Breast epithelium (tissue), 4 donors: Measurements from ENCODE around the gene NET1. TPM values are rescaled to one million over a fixed set of nuclear protein-coding genes. Genes with fewer than 3 reads are reported as not detected.
A peak's percentile ranks its signal among the peaks of the same experiment; 100 is the strongest.

Source experiments
- DNase-seq, 2 donors: peaks; one replicate each; pipeline ENCODE4 v3.0.0-alpha.2; 2019; ENCODE audit warnings: low spot score in 2 of 2
- H3K27ac ChIP-seq, 2 donors: fragments of 200-600 bp; sonication (generic) in 1 of 2; one replicate each; pipeline ENCODE4 v1.5.1; 2016 to 2019; ENCODE audit warnings: mild to moderate bottlenecking in 1 of 2
- H3K27me3 ChIP-seq, 2 donors: fragments of 200-600 bp; sonication (generic) in 1 of 2; one replicate each; pipeline versions ENCODE4 v1.5.1 to v1.6.0; 2017 to 2019; ENCODE audit warnings: control low read depth in 1 of 2, mild to moderate bottlenecking in 1 of 2
- H3K36me3 ChIP-seq: fragments of 200-600 bp; one replicate; pipeline ENCODE4 v1.5.1; 2019
- H3K4me1 ChIP-seq, 2 donors: fragments of 200-600 bp; sonication (generic); one replicate each; pipeline ENCODE4 v1.5.1; 2016 to 2019; ENCODE audit warnings: control low read depth in 1 of 2
- H3K4me3 ChIP-seq, 3 donors: fragments of 200-600 bp; sonication (generic); 1 replicate in 2 of 3; 2 replicates in 1 of 3; pipeline ENCODE4 v1.5.1; 2016 to 2019; ENCODE audit warnings: mild to moderate bottlenecking in 3 of 3, moderate library complexity in 2 of 3
- H3K9me3 ChIP-seq, 2 donors: fragments of 200-600 bp; sonication (generic) in 1 of 2; one replicate each; pipeline ENCODE4 v1.5.1; 2016 to 2019; ENCODE audit warnings: control low read depth in 1 of 2
- CTCF ChIP-seq, 3 donors: fragments of 450-650 bp; IDR thresholded peaks; one replicate each; pipeline ENCODE4 v1.5.1; 2016 to 2017; ENCODE audit warnings: antibody characterized with exemption in 3 of 3, mild to moderate bottlenecking in 3 of 3, moderate library complexity in 3 of 3
- POLR2A ChIP-seq: fragments of 450-650 bp; IDR thresholded peaks from one replicate; pipeline ENCODE4 v1.6.1; 2016; ENCODE audit warnings: antibody characterized with exemption, mild to moderate bottlenecking, moderate library complexity
- POLR2AphosphoS5 ChIP-seq, 3 donors: sonication (generic); formaldehyde crosslinking; IDR thresholded peaks; one replicate each; pipeline ENCODE4 v1.6.1; 2017; ENCODE audit warnings: antibody characterized with exemption in 3 of 3
- intact Hi-C: fragments of 100-400 bp; cut with DNase I; formaldehyde crosslinking; loops from one replicate; pipeline ENCODE4 v1.15.1; 2023; ENCODE audit warnings: low total_unique reads
- total RNA-seq, 3 donors: library from RNA; depleted of rRNA; stranded (reverse); fragments of >200 nt; gene quantifications; one replicate each; pipeline ENCODE4 v1.1.0, GENCODE V29; 2016

NET1 gene
- total RNA-seq, 3 donors from 2014 or later: 87.2 to 179 (median 145) TPM

- Histone ChIP-seq H3K27me3 (no peaks in the 10 kb centered on the region), H3K4me3 (peak overlapping the region; percentile 43 to 68 (median 57)), H3K4me1 (no peaks in the 10 kb centered on the region), H3K9me3 (no peaks in the 10 kb centered on the region), H3K36me3 (no peaks in the 10 kb centered on the region), H3K27ac (peak overlapping the region; percentile 65 to 91)
- DNase-seq: no peak
- intact Hi-C loops: loop anchor here (10.0 kb wide), 1 partner anchor 176 kb away; no protein-coding TSS in a partner anchor
- TF ChIP-seq POLR2A (no peak), CTCF (IDR thresholded peaks at IDR 0.05) (no peak), POLR2AphosphoS5 (IDR thresholded peaks at IDR 0.05) (no peak)
Observed at GRCh38 chr10:5449227-5449626, 36.9 kb downstream of the NET1 start.

- Histone ChIP-seq H3K4me3 (peak overlapping the region; percentile 43 to 68 (median 57)), H3K4me1 (no peaks in the 10 kb centered on the region), H3K36me3 (peaks cover under 1% of the 10 kb centered on the region), H3K9me3 (no peaks in the 10 kb centered on the region), H3K27ac (peak overlapping the region in 1 of 2 donors; percentile 91), H3K27me3 (no peaks in the 10 kb centered on the region)
- TF ChIP-seq POLR2A (no peak), CTCF (IDR thresholded peaks at IDR 0.05) (peak; percentile 37 to 43 (median 41)), POLR2AphosphoS5 (IDR thresholded peaks at IDR 0.05) (peak in 2 of 3 donors; percentile 32 to 61)
- no peak for DNase-seq
- intact Hi-C loops: loop anchor here (10.0 kb wide), 1 partner anchor 175 kb away; no protein-coding TSS in a partner anchor
Observed at GRCh38 chr10:5449823-5450222, 37.5 kb downstream of the NET1 start.

GRCh38 chr10:5450605-5451384 is 38.4 kb downstream of the NET1 start:
- intact Hi-C loops: no loop called here
- Histone ChIP-seq H3K27me3 (no peaks in the 10 kb centered on the region), H3K36me3 (peaks cover 3% of the 10 kb centered on the region), H3K4me3 (peak overlapping the region in 1 of 3 donors; percentile 3), H3K9me3 (no peaks in the 10 kb centered on the region), H3K4me1 (no peaks in the 10 kb centered on the region), H3K27ac (peak overlapping the region in 1 of 2 donors; percentile 10)
- TF ChIP-seq CTCF (IDR thresholded peaks at IDR 0.05): no peak
- TF ChIP-seq POLR2AphosphoS5 (IDR thresholded peaks at IDR 0.05): no peak
- no peak for TF ChIP-seq POLR2A
- DNase-seq: no peak

- no peaks in the 10 kb centered on the region for H3K27me3 ChIP-seq
- no peaks in the 10 kb centered on the region for H3K9me3 ChIP-seq
- TF ChIP-seq POLR2A: no peak
- TF ChIP-seq POLR2AphosphoS5 (IDR thresholded peaks at IDR 0.05): no peak
- TF ChIP-seq CTCF (IDR thresholded peaks at IDR 0.05): no peak
- intact Hi-C loops: no loop called here
- peaks cover 3% of the 10 kb centered on the region for H3K36me3 ChIP-seq
- no peak overlapping the region for H3K4me3 ChIP-seq
- H3K4me1 ChIP-seq: no peaks in the 10 kb centered on the region
- DNase-seq: no peak
- no peak overlapping the region for H3K27ac ChIP-seq
Observed at GRCh38 chr10:5453749-5454489, 41.6 kb downstream of the NET1 start.

GRCh38 chr10:5456563-5456962 is 44.2 kb downstream of the NET1 start:
- no peak for DNase-seq
- Histone ChIP-seq H3K9me3 (no peaks in the 10 kb centered on the region), H3K27me3 (no peaks in the 10 kb centered on the region), H3K4me3 (no peak overlapping the region), H3K4me1 (no peaks in the 10 kb centered on the region), H3K27ac (no peak overlapping the region), H3K36me3 (peaks cover 3% of the 10 kb centered on the region)
- TF ChIP-seq CTCF (IDR thresholded peaks at IDR 0.05): no peak
- no peak for TF ChIP-seq POLR2AphosphoS5 (IDR thresholded peaks at IDR 0.05)
- no peak for TF ChIP-seq POLR2A
- intact Hi-C loops: no loop called here
